ENCODE results near the gene PML.

DNA sequence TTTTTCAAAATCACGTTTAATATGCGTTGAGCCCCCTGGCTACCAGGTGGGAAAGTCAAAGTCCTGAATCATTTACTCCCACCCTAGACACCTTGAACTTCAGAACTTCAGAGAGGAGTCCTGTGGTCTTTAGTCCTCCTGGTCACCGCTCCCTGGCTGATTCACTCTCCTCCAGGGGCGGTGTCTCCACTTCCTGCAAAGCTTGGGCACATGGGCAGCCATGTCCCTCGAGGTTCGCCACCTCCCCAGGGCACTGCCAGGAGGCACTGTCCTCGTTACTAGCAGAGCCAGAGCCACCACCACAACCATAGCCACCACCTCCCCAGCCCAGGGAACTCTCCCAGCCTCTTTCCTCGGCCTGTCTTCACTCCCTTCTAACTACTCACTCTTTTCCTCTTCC is 37.2 kb upstream of the PML start:
- TF ChIP-seq, protein P1, sequence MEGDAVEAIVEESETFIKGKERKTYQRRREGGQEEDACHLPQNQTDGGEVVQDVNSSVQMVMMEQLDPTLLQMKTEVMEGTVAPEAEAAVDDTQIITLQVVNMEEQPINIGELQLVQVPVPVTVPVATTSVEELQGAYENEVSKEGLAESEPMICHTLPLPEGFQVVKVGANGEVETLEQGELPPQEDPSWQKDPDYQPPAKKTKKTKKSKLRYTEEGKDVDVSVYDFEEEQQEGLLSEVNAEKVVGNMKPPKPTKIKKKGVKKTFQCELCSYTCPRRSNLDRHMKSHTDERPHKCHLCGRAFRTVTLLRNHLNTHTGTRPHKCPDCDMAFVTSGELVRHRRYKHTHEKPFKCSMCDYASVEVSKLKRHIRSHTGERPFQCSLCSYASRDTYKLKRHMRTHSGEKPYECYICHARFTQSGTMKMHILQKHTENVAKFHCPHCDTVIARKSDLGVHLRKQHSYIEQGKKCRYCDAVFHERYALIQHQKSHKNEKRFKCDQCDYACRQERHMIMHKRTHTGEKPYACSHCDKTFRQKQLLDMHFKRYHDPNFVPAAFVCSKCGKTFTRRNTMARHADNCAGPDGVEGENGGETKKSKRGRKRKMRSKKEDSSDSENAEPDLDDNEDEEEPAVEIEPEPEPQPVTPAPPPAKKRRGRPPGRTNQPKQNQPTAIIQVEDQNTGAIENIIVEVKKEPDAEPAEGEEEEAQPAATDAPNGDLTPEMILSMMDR (IDR thresholded peaks at IDR 0.05; ENCODE audit: low read depth, low read length, missing input control): no peak
- TF ChIP-seq FOXA1 (IDR thresholded peaks at IDR 0.05) (no peak), JUND (IDR thresholded peaks at IDR 0.05) (no peak), REST (IDR thresholded peaks at IDR 0.05) (no peak), NR2F2 (IDR thresholded peaks at IDR 0.05) (no peak), RAD21 (IDR thresholded peaks at IDR 0.05) (no peak), SP1 (IDR thresholded peaks at IDR 0.05) (no peak), EGR1 (IDR thresholded peaks at IDR 0.05; ENCODE audit: low read depth in 2 of 2) (no peak), MAX (IDR thresholded peaks at IDR 0.05) (no peak), FOXA2 (IDR thresholded peaks at IDR 0.05) (no peak), YY1 (IDR thresholded peaks at IDR 0.05) (no peak), ATF3 (IDR thresholded peaks at IDR 0.05) (no peak)
- TF ChIP-seq, protein P2, sequence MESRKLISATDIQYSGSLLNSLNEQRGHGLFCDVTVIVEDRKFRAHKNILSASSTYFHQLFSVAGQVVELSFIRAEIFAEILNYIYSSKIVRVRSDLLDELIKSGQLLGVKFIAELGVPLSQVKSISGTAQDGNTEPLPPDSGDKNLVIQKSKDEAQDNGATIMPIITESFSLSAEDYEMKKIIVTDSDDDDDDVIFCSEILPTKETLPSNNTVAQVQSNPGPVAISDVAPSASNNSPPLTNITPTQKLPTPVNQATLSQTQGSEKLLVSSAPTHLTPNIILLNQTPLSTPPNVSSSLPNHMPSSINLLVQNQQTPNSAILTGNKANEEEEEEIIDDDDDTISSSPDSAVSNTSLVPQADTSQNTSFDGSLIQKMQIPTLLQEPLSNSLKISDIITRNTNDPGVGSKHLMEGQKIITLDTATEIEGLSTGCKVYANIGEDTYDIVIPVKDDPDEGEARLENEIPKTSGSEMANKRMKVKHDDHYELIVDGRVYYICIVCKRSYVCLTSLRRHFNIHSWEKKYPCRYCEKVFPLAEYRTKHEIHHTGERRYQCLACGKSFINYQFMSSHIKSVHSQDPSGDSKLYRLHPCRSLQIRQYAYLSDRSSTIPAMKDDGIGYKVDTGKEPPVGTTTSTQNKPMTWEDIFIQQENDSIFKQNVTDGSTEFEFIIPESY (IDR thresholded peaks at IDR 0.05): no peak

All from liver (tissue), 3 donors.